CD14-positive monocyte (primary cell): ENCODE measurements around the gene CENPU. TPM values are rescaled to one million over a fixed set of nuclear protein-coding genes. Genes with fewer than 3 reads are reported as not detected.

Experiments
- polyA plus RNA-seq, 3 donors: library from polyadenylated mRNA; depleted of rRNA in 1 of 3; unstranded in 2 of 3; stranded (reverse) in 1 of 3; fragments of 300-500 nt in 2 of 3; fragments of >200 nt in 1 of 3; fragmentation: Illumina TruSeq in 2 of 3; gene quantifications; 1 replicate in 2 of 3; 2 replicates in 1 of 3; pipeline ENCODE4 v1.2.3, GENCODE V29; 2012 to 2021

Gene CENPU
- polyA plus RNA-seq, 3 donors = 1.2 to 1.6 (median 1.5) TPM

Other genes with a start within 250 kb of the CENPU start
- gene CASP3, start 84.6 kb downstream of the CENPU start, polyA plus RNA-seq = 10 to 100 TPM in 2 of 3 donors, 1 to 10 TPM in 1; 6.7 to 11.3 (median 11.1) TPM
- gene PRIMPOL, start 84.4 kb downstream of the CENPU start, polyA plus RNA-seq = 10 to 100 TPM in 1 of 3 donors, 1 to 10 TPM in 2; 7.0 to 10.5 (median 10.0) TPM
- gene ACSL1, start 91.9 kb upstream of the CENPU start, polyA plus RNA-seq = 100 to 1,000 TPM in 2 of 3 donors, 10 to 100 TPM in 1; 72.4 to 115 (median 115) TPM